Activated CD8-positive, alpha-beta T cell treated with anti-CD3 and anti-CD28 coated beads, Interleukin-2, amount 10 ng/mL, durations not matched to agents 7 days and 5 days (primary cell): ENCODE results near the gene GHR. TPM values are rescaled to one million over a fixed set of nuclear protein-coding genes. Genes with fewer than 3 reads are reported as not detected.

Experiments used
- ATAC-seq: fragments of 150-1000 bp; cut with Tn5 transposase; one replicate; pipeline ENCODE4 v1.10.0; 2021; ENCODE audit warnings: moderate library complexity
- CTCF ChIA-PET: fragments of 350-600 bp; sonication (Branson Sonifier 250); formaldehyde crosslinking; loops from one replicate; lab custom pipeline; 2021; ENCODE audit warnings: antibody characterized with exemption; lab: Charles Lee
- POLR2A ChIA-PET: fragments of 350-600 bp; sonication (Branson Sonifier 250); formaldehyde crosslinking; loops from one replicate; lab custom pipeline; 2021; ENCODE audit warnings: antibody characterized with exemption; lab: Charles Lee
- DNase-seq: peaks from one replicate; pipeline ENCODE4 v3.0.0-alpha.2; 2020
- H3K27ac Mint-ChIP-seq: one replicate; pipeline ENCODE4 v1.8.0; 2021; ENCODE audit warnings: mild to moderate bottlenecking, mixed read lengths
- H3K27me3 Mint-ChIP-seq: one replicate; pipeline ENCODE4 v1.8.0; 2021; ENCODE audit warnings: low read depth, mixed read lengths
- H3K36me3 Mint-ChIP-seq: one replicate; pipeline ENCODE4 v1.8.0; 2021; ENCODE audit warnings: low read depth, mixed read lengths
- H3K4me1 Mint-ChIP-seq: one replicate; pipeline ENCODE4 v1.8.0; 2021; ENCODE audit warnings: low read depth, mixed read lengths
- H3K4me3 Mint-ChIP-seq: one replicate; pipeline ENCODE4 v1.8.0; 2021; ENCODE audit warnings: mild to moderate bottlenecking, mixed read lengths
- H3K9me3 Mint-ChIP-seq: one replicate; pipeline ENCODE4 v1.8.0; 2022; ENCODE audit warnings: mixed read lengths; ENCODE audit not compliant: insufficient read depth
- total RNA-seq, 2 experiments: library from RNA; stranded (reverse); gene quantifications; one replicate each; pipeline ENCODE4 v1.2.3, GENCODE V29; 2021

GHR gene
- total RNA-seq, 2 experiments from 2014 or later: not detected

DNA sequence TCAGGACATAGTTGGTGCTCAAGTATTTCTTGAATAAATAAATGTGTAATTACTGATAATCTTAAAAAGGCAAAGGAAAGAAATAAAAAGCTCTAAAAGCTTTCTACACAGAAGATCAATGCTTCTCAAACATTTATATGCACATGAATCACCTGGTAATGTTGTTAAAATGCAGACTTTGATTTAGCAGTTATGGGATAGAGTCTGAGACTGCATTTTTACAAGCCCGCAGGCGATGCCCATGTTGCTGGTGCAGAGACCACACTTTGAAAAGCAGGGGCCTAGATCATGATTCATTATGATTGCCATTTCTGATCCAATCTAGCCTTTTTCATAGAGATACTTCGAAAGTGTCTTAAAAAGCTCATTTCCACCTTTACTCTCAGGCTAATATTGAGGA is 329.9 kb downstream of the GHR start:
- POLR2A ChIA-PET: no interaction called here
- CTCF ChIA-PET: interaction anchor here (0.9 to 1.4 kb wide), 2 partner anchors 14 to 28 kb away, joined by 3 read pairs; no protein-coding TSS in a partner anchor
- no peak for ATAC-seq
- Mint-ChIP-seq H3K36me3 (no peaks in the 10 kb centered on the region), H3K4me3 (no peak overlapping the region), H3K27ac (no peak overlapping the region), H3K9me3 (no peaks in the 10 kb centered on the region), H3K27me3 (no peaks in the 10 kb centered on the region), H3K4me1 (peaks cover 11% of the 10 kb centered on the region)
- DNase-seq: no peak

DNA sequence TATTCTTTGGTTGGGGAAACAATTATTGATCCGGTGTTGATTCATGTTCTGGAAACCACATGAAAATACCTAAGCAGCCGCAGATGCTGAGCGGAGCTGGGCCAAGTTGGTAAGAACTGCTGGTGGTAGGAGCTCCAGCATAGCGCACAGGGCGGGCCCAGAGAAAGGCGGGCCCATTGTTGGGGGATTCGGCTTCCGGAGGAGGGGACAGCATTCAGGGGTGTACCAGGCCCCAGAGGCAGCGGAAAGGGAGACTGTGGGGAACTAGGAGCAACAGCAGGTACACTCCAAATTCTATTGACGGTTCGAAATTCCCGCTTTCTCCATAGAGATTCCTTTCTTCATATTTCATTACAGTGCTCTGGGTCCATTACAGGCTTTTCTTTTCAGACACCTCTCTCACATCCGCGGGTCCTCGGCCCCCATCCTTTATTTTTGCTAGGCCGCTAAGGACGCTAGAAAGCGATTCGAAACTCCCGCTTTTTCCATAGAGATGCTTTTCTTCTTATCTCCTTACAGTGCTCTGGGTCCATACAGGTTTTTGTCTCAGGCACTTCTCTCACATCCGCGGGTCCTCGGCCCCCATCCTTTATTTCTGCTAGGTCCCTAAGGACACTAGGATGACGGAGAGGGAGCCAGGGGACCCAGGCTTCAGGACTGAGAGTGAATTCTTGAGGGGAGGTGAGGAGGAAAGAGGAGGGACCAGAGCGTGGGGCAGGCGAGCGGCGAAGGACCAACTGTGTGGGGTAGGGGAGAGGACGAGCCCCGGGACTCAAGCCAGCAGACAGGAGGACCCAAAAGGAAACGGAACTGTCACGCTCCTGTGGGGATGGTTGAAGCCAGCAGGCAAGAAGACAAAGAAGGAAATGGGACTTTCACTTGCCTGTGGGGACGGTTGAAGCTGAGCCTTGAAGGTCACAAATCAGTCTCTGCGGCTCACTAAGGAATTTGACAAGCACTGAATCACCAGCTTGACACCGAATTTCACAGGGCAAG is 333.7 kb downstream of the GHR start, which contains the start of gene CCDC152:
Gene CCDC152 (plus strand): TSS at position 213 of the 996 bp plus-strand sequence. CDS start 2,304 bp downstream, outside the sequence.
- Mint-ChIP-seq H3K27me3 (no peaks in the 10 kb centered on the region), H3K36me3 (peaks cover 1% of the 10 kb centered on the region), H3K4me1 (peaks cover 3% of the 10 kb centered on the region), H3K27ac (peak within 1 kb of the TSS; percentile 77), H3K9me3 (no peaks in the 10 kb centered on the region), H3K4me3 (peak within 1 kb of the TSS; percentile 83)
- POLR2A ChIA-PET: no interaction called here
- DNase-seq (peak; percentile 71), ATAC-seq (peak; percentile 99)
- CTCF ChIA-PET: interaction anchor here (1.3 kb wide), 1 partner anchor 11 kb away, joined by 3 read pairs; no protein-coding TSS in a partner anchor

DNA sequence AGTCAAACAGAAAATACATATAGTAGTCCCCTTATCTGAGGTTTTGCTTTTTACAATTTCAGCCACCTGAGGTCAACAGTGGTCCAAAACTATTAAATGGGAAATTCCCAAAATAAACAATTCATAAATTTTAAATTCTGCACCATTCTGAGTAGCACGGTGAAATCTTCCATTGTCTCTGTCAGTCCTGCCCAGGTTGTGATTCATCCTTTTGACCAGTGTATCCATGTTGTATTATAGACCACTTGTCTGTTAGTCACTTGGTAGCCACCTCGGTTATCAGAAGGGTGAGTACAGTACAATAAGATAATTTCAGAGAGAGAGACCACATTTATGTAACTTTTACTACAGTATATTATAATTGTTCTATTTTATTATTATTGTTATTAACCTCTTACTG is 336.2 kb downstream of the GHR start:
- no peak for DNase-seq
- no peaks in the 10 kb centered on the region for H3K27me3 Mint-ChIP-seq

DNA sequence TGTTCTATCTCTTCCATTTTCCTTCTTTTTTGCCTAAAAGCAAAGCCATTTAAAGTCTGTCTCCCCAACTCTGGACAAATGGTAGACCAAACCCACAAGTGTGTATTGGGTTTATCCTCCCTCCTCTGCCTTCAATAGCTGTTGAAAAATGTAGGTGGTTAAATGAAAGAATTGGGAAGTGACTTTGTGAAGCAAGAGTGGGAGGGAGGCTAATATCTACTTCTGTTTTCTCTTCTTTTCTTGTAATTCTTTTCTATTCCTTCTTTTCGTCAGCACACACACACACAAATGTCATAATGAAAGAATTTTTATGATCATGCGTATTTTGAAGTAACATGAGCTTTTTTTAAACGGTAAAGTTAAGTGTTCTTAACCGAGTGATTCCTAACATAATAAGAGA is 337.2 kb downstream of the GHR start:
- no peak for DNase-seq
- H3K27ac Mint-ChIP-seq: no peak overlapping the region
- peaks cover 1% of the 10 kb centered on the region for H3K36me3 Mint-ChIP-seq
- no peak for ATAC-seq
- H3K4me3 Mint-ChIP-seq: no peak overlapping the region
- CTCF ChIA-PET: interaction anchor here (1.6 kb wide), 1 partner anchor 42 kb away, joined by 4 read pairs; no protein-coding TSS in a partner anchor
- no peaks in the 10 kb centered on the region for H3K9me3 Mint-ChIP-seq
- no peaks in the 10 kb centered on the region for H3K27me3 Mint-ChIP-seq
- POLR2A ChIA-PET: interaction anchor here (0.5 kb wide), 1 partner anchor 84 kb away, joined by 4 read pairs; no protein-coding TSS in a partner anchor
- H3K4me1 Mint-ChIP-seq: peaks cover 3% of the 10 kb centered on the region

More for the DNA sequence above, 336.2 kb downstream of the GHR start:
- peaks cover 1% of the 10 kb centered on the region for H3K36me3 Mint-ChIP-seq
- ChIA-PET POLR2A (no interaction called here), CTCF (no interaction called here)
- no peak for ATAC-seq
- H3K9me3 Mint-ChIP-seq: no peaks in the 10 kb centered on the region
- H3K4me3 Mint-ChIP-seq: no peak overlapping the region
- no peak overlapping the region for H3K27ac Mint-ChIP-seq
- H3K4me1 Mint-ChIP-seq: peaks cover 3% of the 10 kb centered on the region

DNA sequence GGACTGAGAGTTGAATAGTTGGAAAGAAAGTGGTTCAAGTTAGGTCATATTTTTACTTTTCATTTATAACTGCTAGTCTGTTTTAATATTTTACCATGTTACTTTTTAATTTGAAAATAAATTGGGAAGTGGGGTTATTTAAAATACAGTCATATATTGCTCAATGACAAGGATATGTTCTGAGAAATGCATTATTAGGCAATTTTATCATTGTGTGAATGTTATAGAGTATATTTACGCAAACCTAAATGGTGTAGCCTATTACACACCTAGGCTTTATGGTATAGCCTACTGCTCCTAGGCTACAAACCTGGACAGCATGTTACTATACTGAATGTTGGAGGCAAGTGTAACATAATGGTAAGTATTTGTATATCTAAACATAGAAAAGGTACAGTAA is 338.6 kb downstream of the GHR start:
- H3K9me3 Mint-ChIP-seq: no peaks in the 10 kb centered on the region
- H3K4me1 Mint-ChIP-seq: peaks cover 3% of the 10 kb centered on the region
- H3K27ac Mint-ChIP-seq: no peak overlapping the region
- DNase-seq (no peak), ATAC-seq (no peak)
- peaks cover 1% of the 10 kb centered on the region for H3K36me3 Mint-ChIP-seq
- POLR2A ChIA-PET: no interaction called here
- no peak overlapping the region for H3K4me3 Mint-ChIP-seq
- peaks cover 6% of the 10 kb centered on the region for H3K27me3 Mint-ChIP-seq
- CTCF ChIA-PET: interaction anchor here (1.6 kb wide), 1 partner anchor 43 kb away, joined by 4 read pairs; no protein-coding TSS in a partner anchor

DNA sequence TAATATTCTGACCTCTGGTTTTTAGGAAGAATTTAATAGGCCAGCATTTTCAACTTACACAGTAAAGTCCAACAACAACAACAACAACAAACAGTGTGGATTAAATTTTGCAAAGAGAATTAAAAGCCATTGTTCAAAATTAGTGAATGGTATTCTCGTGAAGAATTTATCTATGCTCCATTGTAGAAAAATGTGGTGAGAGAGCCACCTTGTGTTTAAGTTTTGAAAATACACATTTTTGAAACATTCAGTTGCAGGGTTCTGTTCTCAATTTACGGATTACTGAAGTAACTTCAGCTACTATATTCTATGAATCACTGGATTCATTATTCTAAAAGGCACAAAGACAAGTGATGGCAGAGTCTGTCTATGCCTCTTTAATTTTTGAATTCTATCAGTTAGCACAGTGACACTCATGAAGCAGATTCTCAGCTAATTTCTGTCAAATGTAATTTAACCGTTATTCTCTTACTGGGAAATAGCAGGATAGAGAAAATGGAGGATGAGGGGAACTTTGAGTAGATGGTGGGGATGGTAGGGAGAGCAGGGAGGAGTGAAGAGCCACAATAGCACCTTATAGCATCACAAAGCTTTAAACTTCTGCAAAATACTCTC is 344.4 kb downstream of the GHR start:
- Mint-ChIP-seq H3K27me3 (peaks cover 6% of the 10 kb centered on the region), H3K4me3 (no peak overlapping the region), H3K27ac (no peak overlapping the region), H3K4me1 (no peaks in the 10 kb centered on the region), H3K9me3 (no peaks in the 10 kb centered on the region), H3K36me3 (peaks cover 2% of the 10 kb centered on the region)
- no peak for ATAC-seq
- ChIA-PET POLR2A (no interaction called here), CTCF (interaction anchor here (0.7 to 1.8 kb wide), 18 partner anchors 10 to 901 kb away, joined by 3 to 14 read pairs (median 4); partner anchors contain the start of genes CCDC152 and GHR)
- DNase-seq: no peak

DNA sequence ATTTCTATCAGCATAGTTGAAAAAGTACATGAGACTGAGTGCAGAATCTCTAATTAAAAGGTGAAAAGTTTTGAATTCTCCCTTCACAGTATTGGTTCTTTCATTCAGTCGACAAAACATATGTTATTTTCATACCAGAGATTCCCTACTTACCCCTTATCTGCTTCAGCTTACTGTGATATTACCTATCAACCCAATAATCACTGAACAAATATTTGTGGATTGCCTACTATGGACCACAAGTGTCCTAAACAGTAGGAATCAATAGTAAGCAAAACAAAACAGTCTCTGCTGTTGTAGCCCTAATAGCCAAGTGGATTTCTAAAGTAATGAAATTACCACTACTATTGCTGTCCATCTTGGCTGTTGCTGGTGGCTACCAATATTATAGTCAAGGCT is 344.9 kb downstream of the GHR start:
- no peaks in the 10 kb centered on the region for H3K4me1 Mint-ChIP-seq
- H3K36me3 Mint-ChIP-seq: peaks cover 2% of the 10 kb centered on the region
- H3K4me3 Mint-ChIP-seq: no peak overlapping the region
- H3K9me3 Mint-ChIP-seq: no peaks in the 10 kb centered on the region
- no peak for DNase-seq
- ChIA-PET CTCF (interaction anchor here (0.9 to 1.8 kb wide), 12 partner anchors 9 to 345 kb away, joined by 3 to 14 read pairs (median 4); partner anchors contain the start of genes CCDC152 and GHR), POLR2A (no interaction called here)
- no peak for ATAC-seq
- H3K27me3 Mint-ChIP-seq: peaks cover 6% of the 10 kb centered on the region
- no peak overlapping the region for H3K27ac Mint-ChIP-seq

DNA sequence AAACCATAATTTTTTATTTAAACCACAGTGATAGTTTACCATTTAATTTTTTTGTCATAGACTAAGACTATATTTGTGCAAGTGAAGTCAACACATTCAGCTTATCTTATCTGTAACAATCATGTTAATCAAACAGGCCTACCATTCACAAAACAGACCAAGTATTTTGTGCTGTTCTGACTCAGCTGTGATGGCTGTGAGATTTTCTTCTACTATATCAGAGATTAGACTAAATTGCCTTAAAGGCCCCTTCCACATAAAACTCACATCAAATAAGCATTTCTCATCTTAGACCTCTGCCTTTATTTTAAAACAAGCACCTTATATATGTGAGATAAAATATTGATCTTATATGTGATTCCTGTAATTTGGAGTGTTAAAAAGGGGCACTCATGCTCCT is 346.8 kb downstream of the GHR start:
- no peak for DNase-seq
- Mint-ChIP-seq H3K4me3 (no peak overlapping the region), H3K4me1 (no peaks in the 10 kb centered on the region), H3K9me3 (no peaks in the 10 kb centered on the region), H3K36me3 (peaks cover 2% of the 10 kb centered on the region), H3K27me3 (peaks cover 6% of the 10 kb centered on the region), H3K27ac (no peak overlapping the region)
- ChIA-PET POLR2A (no interaction called here), CTCF (interaction anchor here (1.0 kb wide), 1 partner anchor 120 kb away, joined by 3 read pairs; no protein-coding TSS in a partner anchor)
- no peak for ATAC-seq
